ENCODE results near the gene PLXDC2.

Gene PLXDC2

GRCh38 chr10:19892270-19892669 is 76.0 kb downstream of the PLXDC2 start:
- ATAC-seq (ENCODE audit: insufficient read depth, low read depth), result no peak
- Histone ChIP-seq H4K20me1 (ENCODE audit: insufficient read depth, low read length) (no peaks in the 10 kb centered on the region), H2AFZ (ENCODE audit: low read depth, low read length) (no peak overlapping the region), H3K4me2 (ENCODE audit: insufficient read depth, low read length) (no peak overlapping the region), H3K4me1 (ENCODE audit: insufficient read depth, low read length) (no peaks in the 10 kb centered on the region), H3K9ac (ENCODE audit: low read depth, low read length) (no peak overlapping the region), H3K4me3 (ENCODE audit: low read depth in 1 of 2, low read length in 2 of 2) (no peak overlapping the region), H3K79me2 (ENCODE audit: insufficient read depth, low read length) (no peaks in the 10 kb centered on the region), H3K27ac (ENCODE audit: low read length) (no peak overlapping the region), H3K27me3 (ENCODE audit: insufficient read depth, low read length, poor library complexity) (no peaks in the 10 kb centered on the region), H3K9me3 (ENCODE audit: insufficient read depth, low read length, severe bottlenecking) (no peaks in the 10 kb centered on the region), H3K36me3 (ENCODE audit: insufficient read depth, low read length) (no peaks in the 10 kb centered on the region)
- DNase-seq, result no peak
- no peak for TF ChIP-seq EZH2 (IDR thresholded peaks at IDR 0.05; ENCODE audit: borderline replicate concordance, low read depth, low read length, severe bottlenecking)
- no peak for TF ChIP-seq CTCF (IDR thresholded peaks at IDR 0.05; ENCODE audit: borderline replicate concordance, extremely low read depth, low read length, poor library complexity, severe bottlenecking)

GRCh38 chr10:19892677-19893076 is 76.4 kb downstream of the PLXDC2 start:
- H2AFZ ChIP-seq (ENCODE audit: low read depth, low read length), result no peak overlapping the region
- no peaks in the 10 kb centered on the region for H3K4me1 ChIP-seq (ENCODE audit: insufficient read depth, low read length)
- no peaks in the 10 kb centered on the region for H3K36me3 ChIP-seq (ENCODE audit: insufficient read depth, low read length)
- no peaks in the 10 kb centered on the region for H3K9me3 ChIP-seq (ENCODE audit: insufficient read depth, low read length, severe bottlenecking)
- TF ChIP-seq EZH2 (IDR thresholded peaks at IDR 0.05; ENCODE audit: borderline replicate concordance, low read depth, low read length, severe bottlenecking) (no peak), CTCF (IDR thresholded peaks at IDR 0.05; ENCODE audit: borderline replicate concordance, extremely low read depth, low read length, poor library complexity, severe bottlenecking) (no peak)
- H3K27me3 ChIP-seq (ENCODE audit: insufficient read depth, low read length, poor library complexity), result no peaks in the 10 kb centered on the region
- no peaks in the 10 kb centered on the region for H3K79me2 ChIP-seq (ENCODE audit: insufficient read depth, low read length)
- no peak overlapping the region for H3K9ac ChIP-seq (ENCODE audit: low read depth, low read length)
- no peak overlapping the region for H3K27ac ChIP-seq (ENCODE audit: low read length)
- no peak overlapping the region for H3K4me2 ChIP-seq (ENCODE audit: insufficient read depth, low read length)
- ATAC-seq (ENCODE audit: insufficient read depth, low read depth), result no peak
- H4K20me1 ChIP-seq (ENCODE audit: insufficient read depth, low read length), result no peaks in the 10 kb centered on the region
- no peak overlapping the region for H3K4me3 ChIP-seq (ENCODE audit: low read depth in 1 of 2, low read length in 2 of 2)
- DNase-seq, result no peak

- H3K79me2 ChIP-seq (ENCODE audit: insufficient read depth, low read length), result no peaks in the 10 kb centered on the region
Measured at GRCh38 chr10:19895500-19895899, 79.3 kb downstream of the PLXDC2 start.

More at GRCh38 chr10:19895500-19895899, 79.3 kb downstream of the PLXDC2 start:
- no peak overlapping the region for H3K4me2 ChIP-seq (ENCODE audit: insufficient read depth, low read length)
- H4K20me1 ChIP-seq (ENCODE audit: insufficient read depth, low read length), result no peaks in the 10 kb centered on the region
- H3K9ac ChIP-seq (ENCODE audit: low read depth, low read length), result no peak overlapping the region
- H3K27me3 ChIP-seq (ENCODE audit: insufficient read depth, low read length, poor library complexity), result no peaks in the 10 kb centered on the region
- H3K9me3 ChIP-seq (ENCODE audit: insufficient read depth, low read length, severe bottlenecking), result no peaks in the 10 kb centered on the region
- H3K27ac ChIP-seq (ENCODE audit: low read length), result no peak overlapping the region
- H3K36me3 ChIP-seq (ENCODE audit: insufficient read depth, low read length), result no peaks in the 10 kb centered on the region
- TF ChIP-seq EZH2 (IDR thresholded peaks at IDR 0.05; ENCODE audit: borderline replicate concordance, low read depth, low read length, severe bottlenecking) (no peak), CTCF (IDR thresholded peaks at IDR 0.05; ENCODE audit: borderline replicate concordance, extremely low read depth, low read length, poor library complexity, severe bottlenecking) (no peak)
- ATAC-seq (ENCODE audit: insufficient read depth, low read depth) (no peak), DNase-seq (no peak)
- no peak overlapping the region for H2AFZ ChIP-seq (ENCODE audit: low read depth, low read length)
- H3K4me1 ChIP-seq (ENCODE audit: insufficient read depth, low read length), result no peaks in the 10 kb centered on the region
- no peak overlapping the region for H3K4me3 ChIP-seq (ENCODE audit: low read depth in 1 of 2, low read length in 2 of 2)

All from DND-41 (cell line).